ENCODE measurements around the gene OR4N5. TPM values are rescaled to one million over a fixed set of nuclear protein-coding genes. Genes with fewer than 3 reads are reported as not detected.
"Not testable (repeated sequence)": the region's sequence is repeated elsewhere in the genome, so short reads cannot be mapped to it uniquely, and the experiment has no call there.

OR4N5 gene
- total RNA-seq, result not detected
- long read RNA-seq, result 0 reads

GRCh38 chr14:20138520-20138919 is at the start of gene OR4N5:
TSS of gene OR4N5 (plus strand) at chr14:20138820. CDS start at chr14:20143736, 4,916 bp downstream.
- DNase-seq (no peak), ATAC-seq (no peak)
- Histone ChIP-seq H3K27me3 (no peaks in the 10 kb centered on the region), H3K9me3 (peaks cover 0 to 3% (median 0%) of the 10 kb centered on the region in 4 donors), H3K27ac (no peak within 1 kb of the TSS), H3K36me3 (no peaks in the 10 kb centered on the region), H3K4me1 (no peaks in the 10 kb centered on the region), H3K4me3 (no peak within 1 kb of the TSS)
- 58% methylated on average over 2 of the region's 2 CpGs for WGBS (ENCODE audit: insufficient coverage, low coverage, low lambda C conversion rate, missing lambda C conversion rate)
- intact Hi-C loops (cut with DNase I), result no loop called here
- TF ChIP-seq CTCF (IDR thresholded peaks at IDR 0.05) (no peak), POLR2A (IDR thresholded peaks at IDR 0.05) (no peak)

GRCh38 chr14:20092050-20092449 is 46.6 kb upstream of the OR4N5 start:
- Histone ChIP-seq H3K27ac (no peak overlapping the region), H3K36me3 (no peaks in the 10 kb centered on the region), H3K27me3 (no peaks in the 10 kb centered on the region), H3K4me1 (no peaks in the 10 kb centered on the region), H3K4me3 (no peak overlapping the region), H3K9me3 (no peaks in the 10 kb centered on the region)
- intact Hi-C loops (cut with DNase I), result no loop called here
- WGBS (ENCODE audit: insufficient coverage, low coverage, low lambda C conversion rate, missing lambda C conversion rate), result 33% methylated on average over 4 of the region's 4 CpGs
- ATAC-seq (no peak), DNase-seq (no peak)
- no peak for TF ChIP-seq POLR2A (IDR thresholded peaks at IDR 0.05)
- no peak for TF ChIP-seq CTCF (IDR thresholded peaks at IDR 0.05)

GRCh38 chr14:20093442-20093841 is 45.2 kb upstream of the OR4N5 start:
- TF ChIP-seq POLR2A (IDR thresholded peaks at IDR 0.05) (no peak), CTCF (IDR thresholded peaks at IDR 0.05) (no peak)
- intact Hi-C loops (cut with DNase I), result no loop called here
- WGBS (ENCODE audit: insufficient coverage, low coverage, low lambda C conversion rate, missing lambda C conversion rate), result 6% methylated on average over 4 of the region's 4 CpGs
- Histone ChIP-seq H3K27me3 (no peaks in the 10 kb centered on the region), H3K4me3 (no peak overlapping the region), H3K4me1 (no peaks in the 10 kb centered on the region), H3K9me3 (no peaks in the 10 kb centered on the region), H3K27ac (no peak overlapping the region), H3K36me3 (no peaks in the 10 kb centered on the region)
- no peak for DNase-seq
- no peak for ATAC-seq

DNA sequence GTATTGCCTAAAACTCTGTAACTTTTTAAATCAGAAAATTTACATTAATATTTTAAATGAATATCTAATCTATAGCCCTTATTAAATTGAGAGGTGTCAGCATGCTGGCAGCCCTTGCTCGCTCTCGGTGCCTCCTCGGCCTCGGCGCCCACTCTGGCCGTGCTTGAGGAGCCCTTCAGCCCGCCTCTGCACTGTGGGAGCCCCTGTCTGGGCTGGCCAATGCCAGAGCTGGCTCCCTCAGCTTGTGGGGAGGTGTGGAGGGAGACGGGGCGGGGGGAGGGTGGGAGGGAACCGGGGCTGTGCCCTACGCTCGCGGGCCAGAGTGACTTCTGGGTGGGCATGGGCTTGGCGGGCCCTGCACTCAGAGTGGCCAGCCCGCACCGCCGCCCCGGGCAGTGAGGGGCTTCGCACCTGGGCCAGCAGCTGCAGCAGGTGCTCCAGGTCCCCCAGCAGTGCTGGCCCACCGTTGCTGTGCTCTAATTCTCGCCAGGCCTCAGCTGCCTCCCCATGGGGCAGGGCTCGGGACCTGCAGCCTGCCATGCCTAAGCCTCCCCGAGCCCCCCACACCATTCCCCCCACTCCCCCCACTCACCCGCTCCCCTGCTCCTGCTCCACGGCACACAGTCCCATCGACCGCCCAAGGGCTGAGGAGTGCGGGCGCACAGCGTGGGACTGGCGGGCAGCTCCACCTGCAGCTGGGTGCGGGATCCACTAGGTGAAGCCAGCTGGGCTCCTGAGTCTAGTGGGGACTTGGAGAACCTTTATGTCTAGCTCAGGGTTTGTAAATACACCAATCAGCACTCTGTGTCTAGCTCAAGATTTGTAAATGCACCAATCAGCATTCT is 39.5 kb upstream of the OR4N5 start:
- H3K9me3 ChIP-seq; H3K27me3 ChIP-seq; H3K4me3 ChIP-seq; intact Hi-C loops (cut with DNase I); H3K27ac ChIP-seq; H3K36me3 ChIP-seq; H3K4me1 ChIP-seq; DNase-seq: not testable (repeated sequence)
- 47% methylated on average over 4 of the region's 32 CpGs for whole genome bisulfite sequencing (ENCODE audit: insufficient coverage, low coverage, low lambda C conversion rate, missing lambda C conversion rate)
- ATAC-seq, result peak in 1 of 4 donors; percentile 19

DNA sequence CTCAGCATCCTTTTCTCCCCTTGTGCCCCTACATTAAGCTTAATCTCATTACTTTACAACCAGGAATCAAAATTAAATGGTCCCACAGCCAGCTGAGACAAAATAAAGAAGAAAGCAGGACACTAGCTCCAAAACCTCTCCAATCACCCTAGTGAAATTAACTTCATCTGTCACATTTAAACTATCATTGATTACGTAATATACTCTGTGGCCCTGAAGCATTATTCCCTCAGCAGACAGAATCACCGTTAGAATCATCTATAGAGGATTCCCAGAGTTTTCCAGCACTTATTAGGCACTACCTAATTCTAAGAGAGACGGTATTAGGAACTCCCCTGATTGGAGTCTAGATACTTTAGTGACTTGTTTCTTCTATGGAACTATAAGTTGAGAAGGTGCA is 28.2 kb upstream of the OR4N5 start, which contains the start of gene OR4K17:
OR4K17 (plus strand) TSS at position 302 of the 400 bp plus-strand sequence. CDS start 6,761 bp downstream, outside the sequence.
- TF ChIP-seq POLR2A (IDR thresholded peaks at IDR 0.05) (no peak), CTCF (IDR thresholded peaks at IDR 0.05) (no peak)
- WGBS (ENCODE audit: insufficient coverage, low coverage, low lambda C conversion rate, missing lambda C conversion rate), result 26% methylated on average over 3 of the region's 3 CpGs
- no peak for ATAC-seq

More for the DNA sequence above, 28.2 kb upstream of the OR4N5 start, which contains the start of gene OR4K17:
- H3K4me1 ChIP-seq, result no peaks in the 10 kb centered on the region
- DNase-seq, result no peak
- H3K4me3 ChIP-seq, result no peak within 1 kb of the TSS
- intact Hi-C loops (cut with DNase I), result no loop called here
- H3K27me3 ChIP-seq, result no peaks in the 10 kb centered on the region
- no peaks in the 10 kb centered on the region for H3K9me3 ChIP-seq
- no peak within 1 kb of the TSS for H3K27ac ChIP-seq
- no peaks in the 10 kb centered on the region for H3K36me3 ChIP-seq
